HG03159 (cell line): Measurements from ENCODE around the gene GRAP2.

Experiments
- ATAC-seq: cut with Tn5 transposase; IDR thresholded peaks from one replicate; pipeline ENCODE4 v1.9.1; 2021; ENCODE audit warnings: mild to moderate bottlenecking, moderate library complexity; ENCODE audit not compliant: unreplicated experiment

The GRAP2 gene

GRCh38 chr22:40008726-40009291 lies 107.9 kb downstream of the GRAP2 start:
- ATAC-seq = no peak

GRCh38 chr22:40009292-40009774 lies 108.4 kb downstream of the GRAP2 start:
- ATAC-seq = no peak

GRCh38 chr22:40009951-40010671 lies 109.2 kb downstream of the GRAP2 start:
- no peak for ATAC-seq

- no peak for ATAC-seq
These were observed 109.9 kb downstream of the GRAP2 start for GRCh38 chr22:40010746-40011145.

GRCh38 chr22:40014667-40015248 lies 113.9 kb downstream of the GRAP2 start:
- no peak for ATAC-seq

- no peak for ATAC-seq
These were observed 114.6 kb downstream of the GRAP2 start for GRCh38 chr22:40015358-40015976.

- no peak for ATAC-seq
These were observed 117.2 kb downstream of the GRAP2 start for GRCh38 chr22:40018051-40018450.

GRCh38 chr22:40019100-40019499 lies 118.2 kb downstream of the GRAP2 start:
- no peak for ATAC-seq

GRCh38 chr22:40020956-40021355 lies 120.1 kb downstream of the GRAP2 start:
- ATAC-seq = no peak

GRCh38 chr22:40021401-40022000 lies 120.6 kb downstream of the GRAP2 start:
- ATAC-seq = no peak

GRCh38 chr22:40022536-40023240 lies 121.8 kb downstream of the GRAP2 start:
- no peak for ATAC-seq
